Upper lobe of left lung (tissue), 6 donors: ENCODE results near the gene DTNB. TPM values are rescaled to one million over a fixed set of nuclear protein-coding genes. Genes with fewer than 3 reads are reported as not detected.
A peak's percentile ranks its signal among the peaks of the same experiment; 100 is the strongest.

ENCODE experiments used
- ATAC-seq, 2 donors: fragments of 200-7000 bp; cut with Tn5 transposase; one replicate each; pipeline ENCODE4 v1.9.1; 2022; ENCODE audit warnings: mild to moderate bottlenecking in 2 of 2, moderate library complexity in 2 of 2; ENCODE audit not compliant: low FRiP score in 2 of 2
- DNase-seq, 2 donors: peaks; one replicate each; pipeline ENCODE4 v3.0.0-alpha.2; 2019 to 2020
- H3K27ac ChIP-seq, 4 donors: fragments of 200-600 bp; sonication (generic); one replicate each; pipeline ENCODE4 v1.5.1; 2016 to 2019
- H3K27me3 ChIP-seq, 4 donors: fragments of 200-600 bp; sonication (generic); one replicate each; pipeline ENCODE4 v1.5.1; 2017 to 2019
- H3K36me3 ChIP-seq, 4 donors: fragments of 200-600 bp; sonication (generic); one replicate each; pipeline ENCODE4 v1.5.1; 2016 to 2019
- H3K4me1 ChIP-seq, 4 donors: fragments of 200-600 bp; sonication (generic); one replicate each; pipeline ENCODE4 v1.5.1; 2018 to 2019
- H3K4me3 ChIP-seq, 4 donors: fragments of 200-600 bp; sonication (generic); one replicate each; pipeline ENCODE4 v1.5.1; 2017 to 2019; ENCODE audit warnings: mild to moderate bottlenecking in 2 of 4, moderate library complexity in 1 of 4
- H3K9me3 ChIP-seq, 4 donors: fragments of 200-600 bp; sonication (generic); one replicate each; pipeline ENCODE4 v1.5.1; 2018 to 2019
- CTCF ChIP-seq, 6 experiments: fragments of 450-650 bp in 4 of 6; fragments of 200-600 bp in 2 of 6; sonication (generic) in 2 of 6; IDR thresholded peaks; one replicate each; pipeline ENCODE4 v1.5.1; 2016 to 2019; ENCODE audit warnings: antibody characterized with exemption in 6 of 6
- EP300 ChIP-seq, 4 donors: sonication (generic); formaldehyde crosslinking; IDR thresholded peaks; one replicate each; pipeline ENCODE4 v1.5.1; 2017; ENCODE audit warnings: antibody characterized with exemption in 4 of 4, control low read depth in 2 of 4
- POLR2A ChIP-seq, 4 donors: fragments of 450-650 bp; IDR thresholded peaks; one replicate each; pipeline ENCODE4 v1.5.1; 2016 to 2017; ENCODE audit warnings: antibody characterized with exemption in 4 of 4, mild to moderate bottlenecking in 2 of 4
- POLR2AphosphoS5 ChIP-seq, 2 donors: sonication (generic); formaldehyde crosslinking; IDR thresholded peaks; one replicate each; pipeline ENCODE4 v1.5.1; 2017; ENCODE audit warnings: antibody characterized with exemption in 2 of 2
- WGBS, 2 donors: methylation state at CpG; one replicate each; pipeline ENCODE4 v1.1.5; 2017 to 2018; 5-methylcytosine and 5-hydroxymethylcytosine counted together
- total RNA-seq, 6 donors: library from RNA; depleted of rRNA in 4 of 6; stranded (reverse); fragments of >200 nt in 4 of 6; gene quantifications; one replicate each; pipeline versions ENCODE4 v1.1.0 to v1.2.1, GENCODE V29; 2016 to 2021
- donor health status: DM: no; HTN: no; CAD: no; lungs with moderate emphysema.
- donor health status: DM: no; HTN: yes; CAD: no; lungs with severe emphysema.

The DTNB gene
- total RNA-seq, 6 donors from 2014 or later, result 19.3 to 59.7 (median 25.6) TPM

- 98 to 99% methylated on average over 4 of the region's 4 CpGs for WGBS, 2 donors
These were observed 299.0 kb downstream of the DTNB start for GRCh38 chr2:25374411-25374810.

GRCh38 chr2:25373269-25373981 is 300.0 kb downstream of the DTNB start:
- no peak overlapping the region for H3K4me3 ChIP-seq
- H3K36me3 ChIP-seq, result no peaks in the 10 kb centered on the region
- peaks cover 15 to 19% (median 17%) of the 10 kb centered on the region in 4 donors for H3K4me1 ChIP-seq
- no peaks in the 10 kb centered on the region for H3K27me3 ChIP-seq
- ATAC-seq, result peak in 1 of 2 donors; percentile 47
- TF ChIP-seq POLR2AphosphoS5 (IDR thresholded peaks at IDR 0.05) (no peak), EP300 (IDR thresholded peaks at IDR 0.05) (no peak), POLR2A (IDR thresholded peaks at IDR 0.05) (no peak), CTCF (IDR thresholded peaks at IDR 0.05) (no peak)
- 64 to 69% methylated on average over 3 to 20 of the region's 20 CpGs for WGBS, 2 donors
- no peak overlapping the region for H3K27ac ChIP-seq
- DNase-seq, result peak; percentile 70 to 86
- no peaks in the 10 kb centered on the region for H3K9me3 ChIP-seq

More at GRCh38 chr2:25374411-25374810, 299.0 kb downstream of the DTNB start:
- DNase-seq (no peak), ATAC-seq (no peak)
- no peak for TF ChIP-seq POLR2A (IDR thresholded peaks at IDR 0.05)
- TF ChIP-seq POLR2AphosphoS5 (IDR thresholded peaks at IDR 0.05), result no peak
- TF ChIP-seq CTCF (IDR thresholded peaks at IDR 0.05), result no peak
- no peak for TF ChIP-seq EP300 (IDR thresholded peaks at IDR 0.05)
- Histone ChIP-seq H3K9me3 (no peaks in the 10 kb centered on the region), H3K36me3 (no peaks in the 10 kb centered on the region), H3K27me3 (no peaks in the 10 kb centered on the region), H3K27ac (no peak overlapping the region), H3K4me3 (no peak overlapping the region), H3K4me1 (peaks cover 15 to 19% (median 17%) of the 10 kb centered on the region in 4 donors)

GRCh38 chr2:25372405-25373268 is 300.7 kb downstream of the DTNB start:
- no peak for ATAC-seq
- no peaks in the 10 kb centered on the region for H3K36me3 ChIP-seq
- WGBS, 2 donors, result 84 to 86% methylated on average over 18 to 25 of the region's 25 CpGs
- TF ChIP-seq POLR2A (IDR thresholded peaks at IDR 0.05) (no peak), CTCF (IDR thresholded peaks at IDR 0.05) (no peak), EP300 (IDR thresholded peaks at IDR 0.05) (no peak), POLR2AphosphoS5 (IDR thresholded peaks at IDR 0.05) (no peak)
- H3K27me3 ChIP-seq, result no peaks in the 10 kb centered on the region
- no peak overlapping the region for H3K27ac ChIP-seq
- no peak overlapping the region for H3K4me3 ChIP-seq
- no peaks in the 10 kb centered on the region for H3K9me3 ChIP-seq
- DNase-seq, result peak in 1 of 2 donors; percentile 66
- H3K4me1 ChIP-seq, result peaks cover 13 to 18% (median 14%) of the 10 kb centered on the region in 4 donors

GRCh38 chr2:25371253-25372241 is 301.8 kb downstream of the DTNB start:
- H3K27me3 ChIP-seq, result no peaks in the 10 kb centered on the region
- peaks cover 2 to 8% (median 4%) of the 10 kb centered on the region in 4 donors for H3K4me1 ChIP-seq
- no peaks in the 10 kb centered on the region for H3K9me3 ChIP-seq
- no peak overlapping the region for H3K4me3 ChIP-seq
- no peak for DNase-seq
- no peak for TF ChIP-seq POLR2A (IDR thresholded peaks at IDR 0.05)
- TF ChIP-seq CTCF (IDR thresholded peaks at IDR 0.05), result no peak
- no peak for TF ChIP-seq EP300 (IDR thresholded peaks at IDR 0.05)
- TF ChIP-seq POLR2AphosphoS5 (IDR thresholded peaks at IDR 0.05), result no peak
- ATAC-seq, result no peak
- no peaks in the 10 kb centered on the region for H3K36me3 ChIP-seq
- H3K27ac ChIP-seq, result no peak overlapping the region
- WGBS, 2 donors, result 87 to 88% methylated on average over 21 to 27 of the region's 27 CpGs
